ENCODE data around the gene DMAC2L.

DNA sequence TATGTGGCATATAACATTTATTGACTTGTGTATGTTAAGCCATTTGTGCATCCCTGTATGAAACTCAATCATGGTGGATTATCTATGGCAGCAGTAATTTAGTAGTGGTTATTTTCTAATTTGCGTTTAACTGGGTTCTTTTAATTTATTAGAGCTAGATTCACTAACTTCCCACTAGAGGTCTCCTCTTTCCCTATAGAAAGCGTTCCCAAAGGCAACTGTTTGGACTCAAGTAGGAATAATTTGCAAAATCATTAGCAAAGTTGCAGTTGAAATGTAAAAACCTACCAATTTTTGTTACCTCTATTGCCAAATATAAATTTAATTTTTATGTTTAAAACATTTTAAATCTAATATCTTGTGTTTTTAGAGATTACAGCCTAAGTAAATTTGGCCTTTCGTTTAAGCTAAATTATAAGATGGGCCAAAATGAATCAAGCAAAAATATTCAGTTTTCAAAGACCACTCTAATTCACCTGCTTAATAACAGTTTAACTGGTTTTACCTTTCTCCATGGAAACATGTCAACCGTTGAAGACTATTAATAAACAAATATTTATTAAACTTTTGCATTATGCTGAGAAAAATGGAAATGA, 6.0 kb downstream of the DMAC2L start:
- TF ChIP-seq, protein P1, sequence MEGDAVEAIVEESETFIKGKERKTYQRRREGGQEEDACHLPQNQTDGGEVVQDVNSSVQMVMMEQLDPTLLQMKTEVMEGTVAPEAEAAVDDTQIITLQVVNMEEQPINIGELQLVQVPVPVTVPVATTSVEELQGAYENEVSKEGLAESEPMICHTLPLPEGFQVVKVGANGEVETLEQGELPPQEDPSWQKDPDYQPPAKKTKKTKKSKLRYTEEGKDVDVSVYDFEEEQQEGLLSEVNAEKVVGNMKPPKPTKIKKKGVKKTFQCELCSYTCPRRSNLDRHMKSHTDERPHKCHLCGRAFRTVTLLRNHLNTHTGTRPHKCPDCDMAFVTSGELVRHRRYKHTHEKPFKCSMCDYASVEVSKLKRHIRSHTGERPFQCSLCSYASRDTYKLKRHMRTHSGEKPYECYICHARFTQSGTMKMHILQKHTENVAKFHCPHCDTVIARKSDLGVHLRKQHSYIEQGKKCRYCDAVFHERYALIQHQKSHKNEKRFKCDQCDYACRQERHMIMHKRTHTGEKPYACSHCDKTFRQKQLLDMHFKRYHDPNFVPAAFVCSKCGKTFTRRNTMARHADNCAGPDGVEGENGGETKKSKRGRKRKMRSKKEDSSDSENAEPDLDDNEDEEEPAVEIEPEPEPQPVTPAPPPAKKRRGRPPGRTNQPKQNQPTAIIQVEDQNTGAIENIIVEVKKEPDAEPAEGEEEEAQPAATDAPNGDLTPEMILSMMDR (IDR thresholded peaks at IDR 0.05; ENCODE audit: insufficient read depth, low read depth, low read length), result peak; percentile 62
- TF ChIP-seq EZH2 (IDR thresholded peaks at IDR 0.05; ENCODE audit: insufficient read depth, low read length), result no peak
